ENCODE data around the gene CUL3. TPM values are rescaled to one million over a fixed set of nuclear protein-coding genes. Genes with fewer than 3 reads are reported as not detected.

CUL3 gene
- total and polyA plus RNA-seq, 2 experiments from 2014 or later = 86.0 to 125 TPM

DNA sequence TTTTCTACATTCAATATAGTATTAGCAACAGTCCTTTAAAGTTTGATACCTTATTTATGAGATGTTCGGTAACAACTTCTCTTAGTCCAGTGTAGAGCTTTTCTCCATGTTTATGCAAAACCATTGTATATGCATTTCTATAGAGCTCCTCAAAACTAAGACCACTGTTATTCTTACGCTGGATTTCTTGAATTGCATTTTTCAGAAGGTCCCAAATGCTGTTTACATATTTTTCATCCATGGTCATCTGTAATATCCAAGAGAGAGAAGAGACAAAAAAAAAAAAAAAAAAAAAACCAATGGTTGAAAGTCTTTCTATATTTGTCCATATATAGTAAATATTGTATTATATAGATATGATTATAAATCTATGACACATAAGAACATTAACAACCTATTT, 27.6 kb downstream of the CUL3 start (continued):
- TF ChIP-seq, protein P1, sequence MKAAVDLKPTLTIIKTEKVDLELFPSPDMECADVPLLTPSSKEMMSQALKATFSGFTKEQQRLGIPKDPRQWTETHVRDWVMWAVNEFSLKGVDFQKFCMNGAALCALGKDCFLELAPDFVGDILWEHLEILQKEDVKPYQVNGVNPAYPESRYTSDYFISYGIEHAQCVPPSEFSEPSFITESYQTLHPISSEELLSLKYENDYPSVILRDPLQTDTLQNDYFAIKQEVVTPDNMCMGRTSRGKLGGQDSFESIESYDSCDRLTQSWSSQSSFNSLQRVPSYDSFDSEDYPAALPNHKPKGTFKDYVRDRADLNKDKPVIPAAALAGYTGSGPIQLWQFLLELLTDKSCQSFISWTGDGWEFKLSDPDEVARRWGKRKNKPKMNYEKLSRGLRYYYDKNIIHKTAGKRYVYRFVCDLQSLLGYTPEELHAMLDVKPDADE (IDR thresholded peaks at IDR 0.05) = no peak
- TF ChIP-seq, protein P2, sequence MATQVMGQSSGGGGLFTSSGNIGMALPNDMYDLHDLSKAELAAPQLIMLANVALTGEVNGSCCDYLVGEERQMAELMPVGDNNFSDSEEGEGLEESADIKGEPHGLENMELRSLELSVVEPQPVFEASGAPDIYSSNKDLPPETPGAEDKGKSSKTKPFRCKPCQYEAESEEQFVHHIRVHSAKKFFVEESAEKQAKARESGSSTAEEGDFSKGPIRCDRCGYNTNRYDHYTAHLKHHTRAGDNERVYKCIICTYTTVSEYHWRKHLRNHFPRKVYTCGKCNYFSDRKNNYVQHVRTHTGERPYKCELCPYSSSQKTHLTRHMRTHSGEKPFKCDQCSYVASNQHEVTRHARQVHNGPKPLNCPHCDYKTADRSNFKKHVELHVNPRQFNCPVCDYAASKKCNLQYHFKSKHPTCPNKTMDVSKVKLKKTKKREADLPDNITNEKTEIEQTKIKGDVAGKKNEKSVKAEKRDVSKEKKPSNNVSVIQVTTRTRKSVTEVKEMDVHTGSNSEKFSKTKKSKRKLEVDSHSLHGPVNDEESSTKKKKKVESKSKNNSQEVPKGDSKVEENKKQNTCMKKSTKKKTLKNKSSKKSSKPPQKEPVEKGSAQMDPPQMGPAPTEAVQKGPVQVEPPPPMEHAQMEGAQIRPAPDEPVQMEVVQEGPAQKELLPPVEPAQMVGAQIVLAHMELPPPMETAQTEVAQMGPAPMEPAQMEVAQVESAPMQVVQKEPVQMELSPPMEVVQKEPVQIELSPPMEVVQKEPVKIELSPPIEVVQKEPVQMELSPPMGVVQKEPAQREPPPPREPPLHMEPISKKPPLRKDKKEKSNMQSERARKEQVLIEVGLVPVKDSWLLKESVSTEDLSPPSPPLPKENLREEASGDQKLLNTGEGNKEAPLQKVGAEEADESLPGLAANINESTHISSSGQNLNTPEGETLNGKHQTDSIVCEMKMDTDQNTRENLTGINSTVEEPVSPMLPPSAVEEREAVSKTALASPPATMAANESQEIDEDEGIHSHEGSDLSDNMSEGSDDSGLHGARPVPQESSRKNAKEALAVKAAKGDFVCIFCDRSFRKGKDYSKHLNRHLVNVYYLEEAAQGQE (IDR thresholded peaks at IDR 0.05; ENCODE audit: unreplicated experiment) = no peak
- no peak for TF ChIP-seq NANOG (IDR thresholded peaks at IDR 0.05; ENCODE audit: borderline replicate concordance)
- no peak for TF ChIP-seq CREB1 (CRISPR knock-in tag; IDR thresholded peaks at IDR 0.05; ENCODE audit: low read depth)
- no peak for TF ChIP-seq JUNB (IDR thresholded peaks at IDR 0.05; ENCODE audit: unreplicated experiment)
- TF ChIP-seq ZNF331 (CRISPR knock-in tag; IDR thresholded peaks at IDR 0.05; ENCODE audit: low read depth) = no peak

DNA sequence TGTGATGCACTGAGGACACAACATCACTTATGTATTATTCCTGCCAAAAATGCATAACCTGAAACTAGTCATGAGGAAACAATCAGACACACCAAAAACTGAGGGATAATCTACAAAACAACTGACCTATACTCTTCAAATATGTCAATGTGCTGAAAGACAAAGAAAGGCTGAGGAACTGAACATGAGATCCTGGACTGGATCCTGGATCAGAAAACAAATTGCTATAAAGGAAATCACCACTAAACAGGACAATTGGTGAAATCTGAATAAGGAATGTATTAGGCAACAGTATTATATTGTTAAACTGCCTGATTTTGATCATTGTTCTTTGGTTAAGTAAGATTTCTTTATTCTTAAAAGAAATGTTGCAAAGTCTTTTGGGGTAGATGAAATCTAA, 28.8 kb downstream of the CUL3 start:
- Histone ChIP-seq H3K27ac (ENCODE audit: low read depth) (no peak overlapping the region), H3F3A (replicated peaks; ENCODE audit: low read depth) (no peaks in the 10 kb centered on the region), H3K4me2 (peak overlapping the region; percentile 37; the same call in 1 of the 2 replicates), H3K4me1 (ENCODE audit: insufficient read depth) (peaks cover 34% of the 10 kb centered on the region), H2AFZ (no peak overlapping the region), H3K36me3 (ENCODE audit: insufficient read depth) (no peaks in the 10 kb centered on the region), H3K79me2 (replicated peaks; ENCODE audit: insufficient read depth) (peaks cover 100% of the 10 kb centered on the region), H3K4me3 (no peak overlapping the region), H3K27me3 (ENCODE audit: insufficient read depth) (no peaks in the 10 kb centered on the region), H4K20me1 (replicated peaks; ENCODE audit: insufficient read depth) (peaks cover 15% of the 10 kb centered on the region), H3K9me2 (ENCODE audit: insufficient read depth) (no peaks in the 10 kb centered on the region)
- peaks cover 5% of the 10 kb centered on the region; the same call in 1 of the 3 replicates for H3K36me3 Mint-ChIP-seq (ENCODE audit: low read depth)
- DNase-seq (ENCODE audit: low spot score) (no peak), ATAC-seq (no peak)
- no peaks in the 10 kb centered on the region for H3K27me3 Mint-ChIP-seq (ENCODE audit: insufficient read depth, low read depth, poor library complexity)
- H3K4me1 Mint-ChIP-seq = peaks cover 14% of the 10 kb centered on the region
- H3K27ac Mint-ChIP-seq = peak overlapping the region; percentile 38; the same call in 1 of the 2 replicates
- H3K9me3 Mint-ChIP-seq = no peaks in the 10 kb centered on the region
- H3K4me3 Mint-ChIP-seq = no peak overlapping the region
- TF ChIP-seq, protein P3, sequence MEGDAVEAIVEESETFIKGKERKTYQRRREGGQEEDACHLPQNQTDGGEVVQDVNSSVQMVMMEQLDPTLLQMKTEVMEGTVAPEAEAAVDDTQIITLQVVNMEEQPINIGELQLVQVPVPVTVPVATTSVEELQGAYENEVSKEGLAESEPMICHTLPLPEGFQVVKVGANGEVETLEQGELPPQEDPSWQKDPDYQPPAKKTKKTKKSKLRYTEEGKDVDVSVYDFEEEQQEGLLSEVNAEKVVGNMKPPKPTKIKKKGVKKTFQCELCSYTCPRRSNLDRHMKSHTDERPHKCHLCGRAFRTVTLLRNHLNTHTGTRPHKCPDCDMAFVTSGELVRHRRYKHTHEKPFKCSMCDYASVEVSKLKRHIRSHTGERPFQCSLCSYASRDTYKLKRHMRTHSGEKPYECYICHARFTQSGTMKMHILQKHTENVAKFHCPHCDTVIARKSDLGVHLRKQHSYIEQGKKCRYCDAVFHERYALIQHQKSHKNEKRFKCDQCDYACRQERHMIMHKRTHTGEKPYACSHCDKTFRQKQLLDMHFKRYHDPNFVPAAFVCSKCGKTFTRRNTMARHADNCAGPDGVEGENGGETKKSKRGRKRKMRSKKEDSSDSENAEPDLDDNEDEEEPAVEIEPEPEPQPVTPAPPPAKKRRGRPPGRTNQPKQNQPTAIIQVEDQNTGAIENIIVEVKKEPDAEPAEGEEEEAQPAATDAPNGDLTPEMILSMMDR (conservative IDR thresholded peaks at IDR 0.05; ENCODE audit: low read depth in 2 of 2) = no peak
- no peak for TF ChIP-seq POLR2AphosphoS5 (IDR thresholded peaks at IDR 0.05; ENCODE audit: low read depth)
- TF ChIP-seq JUNB (IDR thresholded peaks at IDR 0.05; ENCODE audit: unreplicated experiment) = no peak
- TF ChIP-seq, protein P1 (IDR thresholded peaks at IDR 0.05) = no peak
- TF ChIP-seq CREB1 (CRISPR knock-in tag; IDR thresholded peaks at IDR 0.05; ENCODE audit: low read depth) = no peak
- TF ChIP-seq, protein P2 (IDR thresholded peaks at IDR 0.05; ENCODE audit: unreplicated experiment) = no peak
- no peak for TF ChIP-seq NANOG (IDR thresholded peaks at IDR 0.05; ENCODE audit: borderline replicate concordance)
- no peak for TF ChIP-seq STAT1 (IDR thresholded peaks at IDR 0.05; ENCODE audit: unreplicated experiment)
- no peak for TF ChIP-seq ZNF331 (CRISPR knock-in tag; IDR thresholded peaks at IDR 0.05; ENCODE audit: low read depth)
- TF ChIP-seq ZNF114 (CRISPR knock-in tag; IDR thresholded peaks at IDR 0.05) = no peak
- no peak for TF ChIP-seq EZH2phosphoT487 (IDR thresholded peaks at IDR 0.05; ENCODE audit: unreplicated experiment)

Data from GM23338 (cell line).